NAMALWA (cell line): Measurements from ENCODE around the gene NPTXR.
"Not testable (repeated sequence)": the region's sequence is repeated elsewhere in the genome, so short reads cannot be mapped to it uniquely, and the experiment has no call there.

Experiments used
- DNase-seq: peaks from one replicate; pipeline ENCODE4 v3.0.0-alpha.2; 2015; ENCODE audit warnings: low spot score

Gene NPTXR

GRCh38 chr22:38868286-38868721 is 24.5 kb upstream of the NPTXR start:
- DNase-seq: no peak

- no peak for DNase-seq
These were observed 23.9 kb upstream of the NPTXR start for GRCh38 chr22:38867471-38868285.

DNA sequence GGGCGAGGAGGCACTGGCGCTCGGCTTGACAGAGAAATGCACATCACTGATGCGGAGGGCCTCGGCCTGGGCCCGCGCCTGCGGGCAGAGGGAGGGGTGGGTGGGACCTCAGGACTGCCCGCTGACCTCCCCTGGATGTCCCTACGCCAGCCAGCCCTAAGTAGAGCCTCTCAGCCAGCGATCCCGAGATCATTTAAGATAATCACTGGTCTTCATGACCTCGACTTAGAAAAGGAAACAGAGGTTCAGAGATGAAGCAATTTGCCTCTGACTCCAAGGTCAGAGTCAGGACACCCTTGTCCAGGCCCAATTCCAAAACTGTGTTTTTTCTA is 23.3 kb upstream of the NPTXR start:
- DNase-seq: no peak

DNA sequence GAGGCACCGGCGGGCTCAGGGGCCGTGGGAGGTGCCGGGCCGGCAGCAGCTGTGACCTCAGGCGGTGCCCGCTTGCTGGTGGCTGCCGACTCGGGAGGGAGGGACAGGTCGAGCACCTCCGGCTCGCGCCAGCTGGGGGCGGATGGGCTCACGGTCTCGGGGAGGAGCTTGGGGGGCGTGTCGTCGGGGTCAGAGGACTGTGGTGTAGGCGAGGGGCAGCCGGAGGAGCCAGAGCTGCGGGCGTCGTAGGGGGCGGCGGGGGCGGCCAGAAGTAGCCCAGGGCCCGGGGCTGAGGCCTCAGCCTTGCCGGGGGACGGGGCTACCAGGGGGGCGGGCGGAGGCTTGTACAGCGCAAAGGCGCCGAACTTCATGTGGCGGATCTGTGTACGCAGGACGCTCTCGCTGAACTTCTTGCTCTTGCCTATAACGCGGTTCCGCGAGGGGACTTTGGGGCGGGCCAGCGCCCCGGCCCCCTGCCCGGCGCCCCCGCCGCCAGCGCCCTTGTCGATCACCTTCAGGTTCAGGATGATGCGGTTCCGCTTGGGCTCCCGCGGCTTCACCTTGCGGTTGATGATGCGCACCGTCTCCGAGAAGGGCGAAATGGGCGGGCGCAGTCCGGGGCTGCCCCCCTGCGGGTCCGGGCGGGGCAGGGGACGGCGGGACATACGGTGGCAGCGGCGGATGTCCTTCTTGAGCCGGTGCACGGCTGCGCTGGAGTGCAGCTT is 22.7 kb upstream of the NPTXR start:
- DNase-seq: no peak

GRCh38 chr22:38866024-38866398 is 22.2 kb upstream of the NPTXR start:
- no peak for DNase-seq

DNA sequence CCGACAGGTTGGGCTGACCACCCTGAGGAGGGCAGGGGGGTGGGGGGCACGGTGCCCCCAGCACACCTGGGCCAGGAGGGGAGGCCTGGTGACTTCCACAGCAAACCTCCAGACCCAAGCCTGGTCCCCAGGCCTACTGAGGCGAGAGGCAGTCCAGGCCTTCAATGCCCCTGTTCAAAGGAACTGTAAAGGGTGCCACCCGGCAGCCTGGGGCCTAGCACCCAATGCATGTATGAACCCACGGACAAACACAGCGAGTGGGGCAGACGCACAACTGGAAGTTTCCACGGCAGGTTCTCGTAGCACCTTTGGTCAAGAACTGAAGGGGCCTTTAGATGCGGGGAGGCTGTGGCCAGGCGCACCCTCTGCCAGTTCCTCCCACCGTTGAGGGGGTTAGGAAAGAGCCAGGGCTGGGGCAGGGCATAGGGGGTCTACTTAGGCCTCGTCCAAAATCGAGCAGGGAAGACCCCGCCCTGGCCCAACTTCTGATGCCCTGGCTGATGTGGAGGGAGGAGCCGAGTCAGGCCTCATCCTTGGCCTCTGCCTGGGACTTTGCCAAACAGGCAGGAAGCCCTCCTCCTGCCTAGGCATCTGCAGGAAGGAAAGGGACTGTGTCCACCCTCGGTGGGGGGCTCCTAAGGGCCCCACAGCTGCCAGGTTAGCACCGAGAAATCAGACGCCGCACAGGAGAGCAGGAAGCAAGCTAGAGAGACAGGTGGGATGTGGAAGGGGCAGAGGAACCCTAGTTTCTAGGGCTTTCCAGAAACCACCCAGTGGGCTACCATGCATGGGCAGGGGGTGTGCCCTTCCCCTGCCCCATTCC is 21.6 kb upstream of the NPTXR start:
- no peak for DNase-seq

- no peak for DNase-seq
These were observed 20.7 kb upstream of the NPTXR start for GRCh38 chr22:38864361-38865191.

- DNase-seq: no peak
These were observed 19.8 kb upstream of the NPTXR start for GRCh38 chr22:38863531-38864131.

DNA sequence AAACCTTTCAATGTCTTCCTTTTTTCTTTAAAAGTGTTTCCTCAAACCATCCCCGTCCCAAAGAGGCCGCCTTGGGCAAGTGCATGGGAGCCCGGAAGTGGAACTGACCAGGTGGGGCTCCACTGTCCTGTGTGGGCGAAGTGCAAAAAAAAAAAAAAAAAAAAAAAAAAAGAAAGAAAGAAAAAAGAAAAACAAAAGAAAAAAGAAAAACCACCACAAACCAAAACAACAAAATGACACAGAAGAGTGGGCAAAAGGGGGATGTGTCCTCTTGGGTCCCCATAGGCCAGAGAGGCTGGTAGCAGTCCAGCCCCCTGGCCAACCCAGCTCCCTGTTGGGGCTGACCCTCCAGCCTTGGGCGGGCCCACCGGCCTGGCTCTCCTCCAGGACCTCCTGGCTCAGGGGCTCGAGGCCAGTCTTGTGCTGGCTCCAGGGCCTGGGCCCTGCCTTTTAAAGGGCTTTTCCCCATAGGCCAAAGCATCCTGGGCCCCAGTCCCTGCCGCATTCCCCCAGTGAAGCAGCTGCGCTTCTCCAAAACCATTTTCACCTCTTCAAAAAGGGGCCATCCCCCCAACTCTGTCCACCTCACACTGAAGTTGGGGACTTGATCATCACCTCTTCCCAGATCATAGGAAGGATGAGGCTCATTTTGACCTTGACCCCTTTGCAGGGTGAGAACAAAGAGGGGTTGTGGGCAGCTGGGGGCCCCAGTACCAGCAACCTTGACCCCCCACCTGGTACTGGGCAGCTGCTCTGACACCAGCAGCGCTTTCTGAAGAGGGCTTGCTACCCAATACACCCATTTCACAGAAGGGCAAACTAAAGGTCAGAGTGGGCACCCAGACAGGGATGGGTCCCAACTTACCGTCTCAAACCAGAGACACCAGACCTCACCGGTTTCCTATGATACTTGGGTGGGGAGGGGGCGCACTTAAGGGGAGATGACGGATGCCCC is 18.8 kb upstream of the NPTXR start:
- DNase-seq: no peak

DNA sequence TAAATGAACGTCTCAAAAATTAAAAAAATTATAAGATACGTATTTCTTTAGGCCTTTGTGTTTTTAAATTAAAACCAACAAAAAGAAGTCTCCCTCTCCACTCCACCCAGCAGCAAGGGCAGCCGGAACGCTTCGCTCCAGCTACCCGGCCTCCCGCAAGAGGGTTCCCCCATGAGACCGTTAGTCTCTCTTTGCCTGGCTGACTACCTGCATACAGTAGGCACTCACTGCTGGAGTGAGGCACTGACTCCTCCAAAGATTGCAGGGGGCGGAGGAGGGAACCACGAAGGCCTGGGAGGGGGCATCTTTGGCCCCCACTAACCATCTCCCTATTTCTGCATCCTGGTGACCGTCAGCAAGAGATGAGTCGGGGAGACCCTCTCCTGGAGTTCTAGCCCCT is 18.1 kb upstream of the NPTXR start:
- no peak for DNase-seq

- no peak for DNase-seq
These were observed 17.5 kb upstream of the NPTXR start for GRCh38 chr22:38861170-38861876.

GRCh38 chr22:38860283-38861169 is 16.7 kb upstream of the NPTXR start:
- DNase-seq: no peak

DNA sequence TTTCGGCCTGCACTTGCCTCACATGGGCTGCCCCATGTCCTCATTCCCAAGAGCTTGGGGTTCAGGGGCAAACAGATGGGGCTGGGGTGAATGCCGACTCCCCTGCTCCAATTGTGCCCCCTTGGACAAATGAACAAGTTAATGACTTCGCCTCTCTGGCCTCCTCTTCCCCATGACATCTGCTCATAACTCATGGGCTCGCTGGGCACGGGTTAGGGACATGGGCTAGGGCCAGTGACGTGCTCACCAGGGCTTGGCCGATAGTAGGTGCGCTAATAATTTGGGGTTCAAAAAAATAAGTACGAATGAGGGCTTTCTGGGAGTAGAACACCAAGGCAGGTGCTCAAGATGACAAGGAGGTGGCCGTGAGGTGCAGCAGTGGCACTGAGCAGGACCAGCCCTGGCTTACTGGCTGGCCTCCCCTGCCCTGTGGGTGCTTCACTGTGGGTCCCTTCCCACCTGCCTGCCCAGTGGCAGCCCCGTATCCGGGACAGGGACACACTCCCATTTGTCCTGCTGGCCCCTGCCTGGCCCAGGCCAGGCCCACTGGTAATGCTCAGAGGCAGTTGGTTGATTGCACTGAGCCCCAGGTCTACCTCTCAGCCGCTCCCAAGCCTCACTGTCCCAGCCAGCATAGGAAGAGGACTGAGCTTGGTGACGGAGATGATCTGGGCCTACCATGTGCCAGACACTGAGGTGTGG is 15.9 kb upstream of the NPTXR start:
- no peak for DNase-seq

GRCh38 chr22:38858492-38858891 is 14.7 kb upstream of the NPTXR start:
- DNase-seq: no peak

DNA sequence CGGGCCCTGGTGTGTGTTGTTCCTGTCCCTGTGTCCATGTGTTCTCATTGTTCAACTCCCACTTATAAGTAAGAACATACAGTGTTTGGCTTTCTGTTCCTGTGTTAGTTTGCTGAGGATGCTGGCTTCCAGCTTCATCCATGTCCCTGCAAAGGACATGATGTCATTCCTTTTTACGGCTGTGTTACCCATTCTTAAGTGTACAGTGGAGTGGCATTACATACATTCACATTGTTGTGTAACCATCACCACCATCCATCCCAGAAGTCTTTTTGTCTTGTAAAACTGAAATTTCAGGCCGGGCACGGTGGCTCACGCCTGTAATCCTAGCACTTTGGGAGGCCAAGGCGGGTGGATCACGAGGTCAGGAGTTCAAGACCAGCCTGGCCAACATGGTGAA is 10.6 kb upstream of the NPTXR start:
- not testable (repeated sequence) for DNase-seq

- not testable (repeated sequence) for DNase-seq
These were observed 10.1 kb upstream of the NPTXR start for GRCh38 chr22:38853883-38854282.

DNA sequence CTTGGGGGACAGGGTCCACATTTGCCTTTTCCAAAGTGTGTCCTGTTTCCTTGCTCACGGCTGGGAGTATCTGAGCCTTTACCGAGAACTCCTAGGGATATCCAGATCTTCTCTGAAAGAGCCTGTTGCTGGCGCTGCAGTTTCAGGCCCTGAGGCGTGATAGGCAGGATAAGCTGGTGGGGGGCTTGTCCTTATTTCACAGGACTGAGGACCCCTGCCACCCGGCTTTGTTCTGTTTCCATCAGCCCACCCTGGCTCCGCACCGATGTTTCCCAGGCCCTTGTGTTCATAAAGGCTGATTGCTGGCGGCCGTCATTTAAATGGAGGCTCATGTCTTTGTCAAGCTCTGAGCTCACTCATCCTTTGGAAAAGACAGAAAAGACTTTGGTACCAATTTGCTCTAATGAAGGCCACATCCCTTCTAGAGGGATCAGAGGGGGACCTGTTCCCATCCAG is 9.4 kb upstream of the NPTXR start:
- no peak for DNase-seq

DNA sequence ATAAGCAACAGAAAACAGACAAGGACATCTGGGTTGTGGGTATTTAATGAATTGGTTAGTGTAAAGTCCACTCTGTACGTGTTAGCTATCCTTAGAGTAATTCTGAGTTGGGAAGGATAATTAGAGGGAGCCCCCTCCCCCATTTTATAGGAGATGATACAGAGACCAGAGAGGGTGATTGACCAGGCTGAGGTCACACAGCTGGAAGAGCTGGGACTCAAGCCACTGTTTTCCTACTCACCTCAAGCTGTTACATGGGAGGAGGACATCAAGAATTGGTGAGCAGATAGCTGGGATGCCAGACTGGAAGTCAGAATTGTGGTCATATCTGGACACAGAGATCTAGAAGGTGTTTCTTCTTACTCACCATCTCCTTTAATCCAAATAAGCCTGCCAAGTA is 8.7 kb upstream of the NPTXR start:
- no peak for DNase-seq
